Spleen (tissue), 11 donors: Measurements from ENCODE around the gene MAML1. TPM values are rescaled to one million over a fixed set of nuclear protein-coding genes. Genes with fewer than 3 reads are reported as not detected.

Source experiments
- DNase-seq: peaks from one replicate; pipeline ENCODE4 v3.0.0-alpha.2; 2020
- H3K27ac ChIP-seq, 8 donors: fragments of 200-600 bp; sonication (generic) in 7 of 8; 1 replicate in 4 of 8; 2 replicates in 4 of 8; pipeline versions ENCODE4 v1.5.0 to v1.8.0; 2016 to 2021; ENCODE audit warnings: inconsistent platforms in 4 of 8, mild to moderate bottlenecking in 4 of 8, moderate library complexity in 1 of 8
- H3K27me3 ChIP-seq, 7 donors: fragments of 200-600 bp; sonication (generic) in 6 of 7; replicated peaks in 1 of 7; 1 replicate in 4 of 7; 2 replicates in 3 of 7; pipeline versions ENCODE4 v1.5.0 to v1.8.0; 2016 to 2021; ENCODE audit warnings: inconsistent platforms in 3 of 7, mild to moderate bottlenecking in 1 of 7
- H3K36me3 ChIP-seq, 6 donors: fragments of 200-600 bp; sonication (generic) in 5 of 6; 1 replicate in 4 of 6; 2 replicates in 2 of 6; pipeline versions ENCODE4 v1.5.0 to v1.8.0; 2016 to 2021; ENCODE audit warnings: inconsistent platforms in 2 of 6
- H3K4me1 ChIP-seq, 6 donors: fragments of 200-600 bp; sonication (generic) in 5 of 6; 1 replicate in 3 of 6; 2 replicates in 3 of 6; pipeline versions ENCODE4 v1.5.0 to v1.8.0; 2016 to 2021; ENCODE audit warnings: inconsistent platforms in 3 of 6
- H3K4me3 ChIP-seq, 8 donors: fragments of 200-600 bp; sonication (generic) in 7 of 8; 1 replicate in 4 of 8; 2 replicates in 4 of 8; pipeline versions ENCODE4 v1.5.0 to v1.8.0; 2016 to 2021; ENCODE audit warnings: inconsistent platforms in 4 of 8, mild to moderate bottlenecking in 4 of 8, moderate library complexity in 2 of 8
- H3K9me3 ChIP-seq, 8 donors: fragments of 200-600 bp; sonication (generic) in 7 of 8; 1 replicate in 4 of 8; 2 replicates in 4 of 8; pipeline versions ENCODE4 v1.5.0 to v1.8.0; 2016 to 2021; ENCODE audit warnings: inconsistent platforms in 4 of 8
- CTCF ChIP-seq, 11 experiments: fragments of 200-600 bp in 7 of 11; fragments of 450-650 bp in 4 of 11; sonication (generic) in 4 of 11; IDR thresholded peaks in 8 of 11; conservative IDR thresholded peaks in 3 of 11; 1 replicate in 7 of 11; 2 replicates in 4 of 11; pipeline versions ENCODE4 v1.4.0 to v1.8.0; 2016 to 2021; ENCODE audit warnings: antibody characterized with exemption in 11 of 11, inconsistent platforms in 4 of 11, mild to moderate bottlenecking in 1 of 11
- POLR2A ChIP-seq, 3 donors: fragments of 450-650 bp; IDR thresholded peaks; one replicate each; pipeline ENCODE4 v1.5.1; 2017; ENCODE audit warnings: antibody characterized with exemption in 3 of 3, mild to moderate bottlenecking in 1 of 3
- POLR2AphosphoS5 ChIP-seq, 3 donors: sonication (generic); formaldehyde crosslinking; IDR thresholded peaks; one replicate each; pipeline ENCODE4 v1.5.1; 2017; ENCODE audit warnings: antibody characterized with exemption in 3 of 3
- WGBS, 5 donors: extraction: QIAGEN DNeasy Blood & Tissue Kit in 3 of 5; methylation state at CpG; one replicate each; pipeline versions ENCODE4 v1.1.5 to v1.1.7; 2013 to 2018; 5-methylcytosine and 5-hydroxymethylcytosine counted together
- intact Hi-C: fragments of 100-400 bp; cut with DNase I; formaldehyde crosslinking; loops from one replicate; pipeline ENCODE4 v1.15.0; 2023; ENCODE audit warnings: low total_unique reads
- polyA plus RNA-seq, 3 donors: library from polyadenylated mRNA; stranded (reverse); fragments of 200-250 nt; gene quantifications; one replicate each; pipeline ENCODE4 v1.2.1, GENCODE V29; 2013
- total RNA-seq, 7 donors: library from RNA; depleted of rRNA in 3 of 7; stranded (reverse); fragments of >200 nt in 3 of 7; fragmentation: NEBNext Ultra II Directional in 4 of 7; extraction: Animal tissue kit (Norgen Biotek cat#: 25700) in 4 of 7; gene quantifications; one replicate each; pipeline versions ENCODE4 v1.1.0 to v1.2.1, GENCODE V29; 2016 to 2021
- donor health status: healthy with polysubstance abuse.
- donor health status: DM: no; HTN: no; CAD: no; lungs with moderate emphysema.
- donor health status: DM: no; HTN: no; CAD: no.
- donor health status: Bipolar disorder and iron deficiency.
- donor health status: healthy.
- donor health status: DM: no; HTN: no; CAD: no.
- donor health status: DM: yes; HTN: yes; CAD: no.

MAML1 gene
- total and polyA plus RNA-seq, 10 donors: 4.7 to 42.8 (median 33.7) TPM

- H3K4me3 ChIP-seq: no peak overlapping the region
- WGBS, 5 donors: 65 to 86% (median 74%) methylated on average over 3 of the region's 3 CpGs
- intact Hi-C loops: no loop called here
- no peaks in the 10 kb centered on the region for H3K9me3 ChIP-seq
- peaks cover 0 to 65% (median 39%) of the 10 kb centered on the region in 6 donors for H3K36me3 ChIP-seq
- H3K27ac ChIP-seq: peak overlapping the region in 5 of 8 donors; percentile 96 to 99 (median 99)
- peaks cover 26 to 79% (median 39%) of the 10 kb centered on the region in 6 donors for H3K4me1 ChIP-seq
- no peak for DNase-seq
- H3K27me3 ChIP-seq: no peaks in the 10 kb centered on the region
- TF ChIP-seq POLR2A (IDR thresholded peaks at IDR 0.05) (no peak), CTCF (IDR thresholded peaks at IDR 0.05 in 8 of 11, conservative IDR thresholded peaks at IDR 0.05 in 3 of 11) (no peak), POLR2AphosphoS5 (IDR thresholded peaks at IDR 0.05) (no peak)
These were observed 1.8 kb upstream of the MAML1 start for GRCh38 chr5:179730852-179731251.

- Histone ChIP-seq H3K27ac (peak overlapping the region; percentile 51 to 99 (median 98)), H3K4me3 (peak overlapping the region; percentile 19 to 97 (median 86)), H3K4me1 (peaks cover 26 to 86% (median 49%) of the 10 kb centered on the region in 6 donors), H3K9me3 (no peaks in the 10 kb centered on the region), H3K27me3 (no peaks in the 10 kb centered on the region), H3K36me3 (peaks cover 0 to 55% (median 29%) of the 10 kb centered on the region in 6 donors)
- 44 to 56% (median 50%) methylated on average over 24 of the region's 24 CpGs for WGBS, 5 donors
- TF ChIP-seq CTCF (IDR thresholded peaks at IDR 0.05 in 8 of 11, conservative IDR thresholded peaks at IDR 0.05 in 3 of 11): no peak
- intact Hi-C loops: no loop called here
- DNase-seq: peak; percentile 86
These were observed 721 bp upstream of the MAML1 start for GRCh38 chr5:179731791-179732411.

- Histone ChIP-seq H3K36me3 (peaks cover 0 to 47% (median 17%) of the 10 kb centered on the region in 6 donors), H3K4me3 (peak overlapping the region; percentile 77 to 97 (median 86)), H3K27ac (peak overlapping the region; percentile 92 to 99 (median 98)), H3K4me1 (peaks cover 30 to 90% (median 59%) of the 10 kb centered on the region in 6 donors), H3K9me3 (no peaks in the 10 kb centered on the region), H3K27me3 (no peaks in the 10 kb centered on the region)
- WGBS, 5 donors: 0 to 1% (median 1%) methylated on average over 21 to 101 of the region's 101 CpGs
- peak; percentile 92 for DNase-seq
- no peak for TF ChIP-seq CTCF (IDR thresholded peaks at IDR 0.05 in 8 of 11, conservative IDR thresholded peaks at IDR 0.05 in 3 of 11)
- TF ChIP-seq POLR2AphosphoS5 (IDR thresholded peaks at IDR 0.05): peak in 2 of 3 donors; percentile 2 to 22
- intact Hi-C loops: no loop called here
These were observed 523 bp downstream of the MAML1 start for GRCh38 chr5:179732918-179733771.

- WGBS, 5 donors: 0 to 2% (median 1%) methylated on average over 2 of the region's 2 CpGs
- H3K27ac ChIP-seq: peak overlapping the region; percentile 92 to 99 (median 98)
- peaks cover 30 to 90% (median 64%) of the 10 kb centered on the region in 6 donors for H3K4me1 ChIP-seq
- H3K9me3 ChIP-seq: no peaks in the 10 kb centered on the region
- no peaks in the 10 kb centered on the region for H3K27me3 ChIP-seq
- TF ChIP-seq CTCF (IDR thresholded peaks at IDR 0.05 in 8 of 11, conservative IDR thresholded peaks at IDR 0.05 in 3 of 11) (no peak), POLR2A (IDR thresholded peaks at IDR 0.05) (no peak), POLR2AphosphoS5 (IDR thresholded peaks at IDR 0.05) (no peak)
- peak overlapping the region; percentile 77 to 97 (median 86) for H3K4me3 ChIP-seq
- intact Hi-C loops: no loop called here
- DNase-seq: no peak
- H3K36me3 ChIP-seq: peaks cover 0 to 47% (median 14%) of the 10 kb centered on the region in 6 donors
These were observed 1.1 kb downstream of the MAML1 start for GRCh38 chr5:179733772-179734126.
